PC-3 (cell line): ENCODE data around the gene KL. TPM values are rescaled to one million over a fixed set of nuclear protein-coding genes. Genes with fewer than 3 reads are reported as not detected.

ENCODE experiments used
- ATAC-seq: fragments of 200-7000 bp; cut with Tn5 transposase; 2 replicates; pipeline ENCODE4 v1.9.1; 2020; ENCODE audit warnings: mild to moderate bottlenecking, moderate library complexity
- BruUV-seq: library from RNA; stranded (reverse); fragments of 400-500 nt; replicated peaks from 2 replicates; lab custom pipeline; 2021; lab: Mats Ljungman, UMichigan
- CTCF ChIA-PET: fragments of 300-600 bp; sonication (Branson Sonifier 250); formaldehyde crosslinking; loops from one replicate; lab custom pipeline; 2022; ENCODE audit warnings: antibody characterized with exemption; lab: Charles Lee
- POLR2A ChIA-PET: fragments of 300-600 bp; sonication (Branson Sonifier 250); formaldehyde crosslinking; loops from one replicate; lab custom pipeline; 2022; ENCODE audit warnings: antibody characterized with exemption; ENCODE audit not compliant: unreplicated experiment; lab: Charles Lee
- DNase-seq: peaks from one replicate; pipeline ENCODE4 v3.0.0-alpha.2; 2015
- H2AFZ ChIP-seq: fragments of 300-600 bp; sonication (generic); 2 replicates; pipeline ENCODE4 v1.6.0; 2016; ENCODE audit warnings: antibody characterized with exemption, low read length
- H3F3A ChIP-seq: fragments of 300-600 bp; sonication (generic); one replicate; pipeline ENCODE4 v1.6.0; 2017; ENCODE audit warnings: antibody characterized with exemption, low read length, control low read depth, mild to moderate bottlenecking; ENCODE audit not compliant: unreplicated experiment
- H3K27ac ChIP-seq: fragments of 300-600 bp; sonication (generic); 2 replicates; pipeline ENCODE4 v1.5.1; 2016; ENCODE audit warnings: mild to moderate bottlenecking, low read length
- H3K27me3 ChIP-seq: fragments of 300-600 bp; sonication (generic); 2 replicates; pipeline ENCODE4 v1.6.1; 2016; ENCODE audit warnings: low read length, mixed read lengths
- H3K36me3 ChIP-seq: fragments of 300-600 bp; sonication (generic); 2 replicates; pipeline ENCODE4 v1.6.1; 2016; ENCODE audit warnings: low read depth, mixed run types, low read length, mixed read lengths
- H3K4me1 ChIP-seq: fragments of 300-600 bp; sonication (generic); 2 replicates; pipeline ENCODE4 v1.5.1; 2016; ENCODE audit warnings: low read length; ENCODE audit not compliant: insufficient read depth
- H3K4me2 ChIP-seq: fragments of 300-600 bp; sonication (generic); 2 replicates; pipeline ENCODE4 v1.6.0; 2016; ENCODE audit warnings: low read length
- H3K4me3 ChIP-seq: fragments of 300-600 bp; sonication (generic); 2 replicates; pipeline ENCODE4 v1.5.1; 2016; ENCODE audit warnings: mild to moderate bottlenecking, low read length, mixed read lengths
- H3K79me2 ChIP-seq: fragments of 300-600 bp; sonication (generic); 2 replicates; pipeline ENCODE4 v1.6.1; 2017; ENCODE audit warnings: low read length, mixed read lengths
- H3K9ac ChIP-seq: fragments of 300-600 bp; sonication (generic); 2 replicates; pipeline ENCODE4 v1.6.0; 2016; ENCODE audit warnings: mild to moderate bottlenecking, low read length
- H3K9me2 ChIP-seq: fragments of 300-600 bp; sonication (generic); replicated peaks from 2 replicates; pipeline ENCODE4 v1.6.1; 2016; ENCODE audit warnings: mixed run types, low read length, mixed read lengths
- H3K9me3 ChIP-seq: fragments of 300-600 bp; sonication (generic); 2 replicates; pipeline ENCODE4 v1.6.1; 2016; ENCODE audit warnings: low read length, mixed read lengths
- H4K20me1 ChIP-seq: fragments of 300-600 bp; sonication (generic); 2 replicates; pipeline ENCODE4 v1.6.1; 2016; ENCODE audit warnings: low read length, mixed read lengths
- EZH2 ChIP-seq: fragments of 300-600 bp; sonication (generic); IDR thresholded peaks from one replicate; pipeline ENCODE4 v1.6.1; 2017; ENCODE audit warnings: antibody characterized with exemption, mild to moderate bottlenecking, low read length; ENCODE audit not compliant: unreplicated experiment
- EZH2phosphoT487 ChIP-seq: fragments of 300-600 bp; sonication (generic); IDR thresholded peaks from 2 replicates; pipeline ENCODE4 v1.6.1; 2018; ENCODE audit warnings: mild to moderate bottlenecking, antibody characterized with exemption, low read length, borderline replicate concordance
- intact Hi-C: fragments of 100-400 bp; cut with micrococcal nuclease; formaldehyde crosslinking; loops from 2 replicates; pipeline ENCODE4 v1.9.0; 2023
- total RNA-seq: library from RNA; depleted of rRNA; stranded (reverse); fragments of >200 nt; gene quantifications from 2 replicates; pipeline ENCODE4 v1.2.3, GENCODE V29; 2014
- TF ChIP-seq, protein P1 (sequence below): fragments of 300-600 bp; sonication (generic); conservative IDR thresholded peaks from 2 replicates; pipeline ENCODE4 v1.5.1; 2017; ENCODE audit warnings: antibody characterized with exemption, low read depth, mild to moderate bottlenecking, low read length

Gene KL
- total RNA-seq, 1 experiment from 2014 or later = 0.07 TPM

- no peak overlapping the region for H3K4me3 ChIP-seq
- POLR2A ChIA-PET = no interaction called here
- CTCF ChIA-PET = no interaction called here
- TF ChIP-seq EZH2 (no peak), EZH2phosphoT487 (no peak)
- TF ChIP-seq, protein P1, sequence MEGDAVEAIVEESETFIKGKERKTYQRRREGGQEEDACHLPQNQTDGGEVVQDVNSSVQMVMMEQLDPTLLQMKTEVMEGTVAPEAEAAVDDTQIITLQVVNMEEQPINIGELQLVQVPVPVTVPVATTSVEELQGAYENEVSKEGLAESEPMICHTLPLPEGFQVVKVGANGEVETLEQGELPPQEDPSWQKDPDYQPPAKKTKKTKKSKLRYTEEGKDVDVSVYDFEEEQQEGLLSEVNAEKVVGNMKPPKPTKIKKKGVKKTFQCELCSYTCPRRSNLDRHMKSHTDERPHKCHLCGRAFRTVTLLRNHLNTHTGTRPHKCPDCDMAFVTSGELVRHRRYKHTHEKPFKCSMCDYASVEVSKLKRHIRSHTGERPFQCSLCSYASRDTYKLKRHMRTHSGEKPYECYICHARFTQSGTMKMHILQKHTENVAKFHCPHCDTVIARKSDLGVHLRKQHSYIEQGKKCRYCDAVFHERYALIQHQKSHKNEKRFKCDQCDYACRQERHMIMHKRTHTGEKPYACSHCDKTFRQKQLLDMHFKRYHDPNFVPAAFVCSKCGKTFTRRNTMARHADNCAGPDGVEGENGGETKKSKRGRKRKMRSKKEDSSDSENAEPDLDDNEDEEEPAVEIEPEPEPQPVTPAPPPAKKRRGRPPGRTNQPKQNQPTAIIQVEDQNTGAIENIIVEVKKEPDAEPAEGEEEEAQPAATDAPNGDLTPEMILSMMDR = no peak
- no peaks in the 10 kb centered on the region for H3K9me3 ChIP-seq
- no peaks in the 10 kb centered on the region for H3F3A ChIP-seq
- peaks cover 12% of the 10 kb centered on the region for H3K4me1 ChIP-seq
- no peak for ATAC-seq
- DNase-seq = no peak
- no peaks in the 10 kb centered on the region for H4K20me1 ChIP-seq
- H3K27me3 ChIP-seq = no peaks in the 10 kb centered on the region
- H2AFZ ChIP-seq = no peak overlapping the region
- H3K4me2 ChIP-seq = no peak overlapping the region
- H3K79me2 ChIP-seq = no peaks in the 10 kb centered on the region
- H3K9ac ChIP-seq = no peak overlapping the region
- H3K36me3 ChIP-seq = no peaks in the 10 kb centered on the region
- BruUV-seq = no TSS peak
- intact Hi-C loops = no loop called here
- H3K9me2 ChIP-seq = no peaks in the 10 kb centered on the region
- no peak overlapping the region for H3K27ac ChIP-seq
These were observed 57.1 kb downstream of the KL start for GRCh38 chr13:33073338-33073737.

GRCh38 chr13:33076001-33076992, 60.1 kb downstream of the KL start:
- ChIA-PET CTCF (no interaction called here), POLR2A (no interaction called here)
- no peak overlapping the region for H3K4me3 ChIP-seq
- no peaks in the 10 kb centered on the region for H3K27me3 ChIP-seq
- no peak overlapping the region for H3K27ac ChIP-seq
- H3F3A ChIP-seq = peaks cover 3% of the 10 kb centered on the region
- H2AFZ ChIP-seq = no peak overlapping the region
- H3K4me1 ChIP-seq = peaks cover 11% of the 10 kb centered on the region
- no TSS peak for BruUV-seq
- no peaks in the 10 kb centered on the region for H4K20me1 ChIP-seq
- no peaks in the 10 kb centered on the region for H3K9me2 ChIP-seq
- no peak for DNase-seq
- no peak overlapping the region for H3K9ac ChIP-seq
- no peaks in the 10 kb centered on the region for H3K36me3 ChIP-seq
- TF ChIP-seq, protein P1 = no peak
- intact Hi-C loops = no loop called here
- no peak overlapping the region for H3K4me2 ChIP-seq
- no peak for ATAC-seq
- H3K79me2 ChIP-seq = no peaks in the 10 kb centered on the region
- H3K9me3 ChIP-seq = no peaks in the 10 kb centered on the region

DNA sequence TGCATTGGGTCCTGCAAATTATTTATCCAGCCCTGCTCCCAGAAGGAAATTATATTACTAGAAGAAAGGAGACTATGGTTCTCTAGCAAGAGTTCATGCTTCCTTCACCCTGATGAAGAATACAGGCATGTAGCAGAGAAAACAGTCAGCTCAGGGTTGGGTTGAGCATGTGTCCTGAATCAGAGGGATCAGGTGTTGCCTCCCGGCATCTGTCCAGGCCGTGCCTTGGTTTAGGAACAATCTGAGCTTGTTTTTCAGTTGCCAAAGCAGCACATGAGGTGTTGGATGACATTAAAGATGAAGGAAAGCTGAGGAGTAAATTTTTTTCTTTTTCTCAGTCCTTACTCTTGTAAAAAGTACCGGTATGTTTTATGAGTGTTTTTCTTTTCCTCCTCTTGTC, 62.0 kb downstream of the KL start:
- CTCF ChIA-PET = interaction anchor here (0.7 kb wide), 1 partner anchor 436 kb away, joined by 3 read pairs; no protein-coding TSS in a partner anchor
- H3K9me2 ChIP-seq = no peaks in the 10 kb centered on the region
- POLR2A ChIA-PET = no interaction called here

More for the DNA sequence above, 62.0 kb downstream of the KL start:
- DNase-seq = no peak
- H3F3A ChIP-seq = peaks cover 3% of the 10 kb centered on the region
- H4K20me1 ChIP-seq = no peaks in the 10 kb centered on the region
- H3K4me3 ChIP-seq = no peak overlapping the region
- no peaks in the 10 kb centered on the region for H3K36me3 ChIP-seq
- intact Hi-C loops = no loop called here
- H2AFZ ChIP-seq = no peak overlapping the region
- H3K79me2 ChIP-seq = no peaks in the 10 kb centered on the region
- H3K27me3 ChIP-seq = no peaks in the 10 kb centered on the region
- no peak overlapping the region for H3K27ac ChIP-seq
- TF ChIP-seq, protein P1 = no peak
- no peak for TF ChIP-seq EZH2
- no peak for TF ChIP-seq EZH2phosphoT487
- H3K4me1 ChIP-seq = peaks cover 16% of the 10 kb centered on the region
- H3K9ac ChIP-seq = no peak overlapping the region
- BruUV-seq = no TSS peak
- no peaks in the 10 kb centered on the region for H3K9me3 ChIP-seq
- no peak overlapping the region for H3K4me2 ChIP-seq
- ATAC-seq = no peak
